Dermis blood vessel endothelial cell (primary cell): Measurements from ENCODE around the gene LMTK2. TPM values are rescaled to one million over a fixed set of nuclear protein-coding genes. Genes with fewer than 3 reads are reported as not detected.

ENCODE experiments used
- DNase-seq: peaks from one replicate; pipeline ENCODE4 v3.0.0; 2010
- total RNA-seq: library from RNA; depleted of rRNA; stranded (reverse); fragments of >200 nt; gene quantifications from 2 replicates; pipeline ENCODE4 v1.2.3, GENCODE V29; 2014

The LMTK2 gene
- total RNA-seq, 1 donor from 2014 or later, result 10.4 TPM

DNA sequence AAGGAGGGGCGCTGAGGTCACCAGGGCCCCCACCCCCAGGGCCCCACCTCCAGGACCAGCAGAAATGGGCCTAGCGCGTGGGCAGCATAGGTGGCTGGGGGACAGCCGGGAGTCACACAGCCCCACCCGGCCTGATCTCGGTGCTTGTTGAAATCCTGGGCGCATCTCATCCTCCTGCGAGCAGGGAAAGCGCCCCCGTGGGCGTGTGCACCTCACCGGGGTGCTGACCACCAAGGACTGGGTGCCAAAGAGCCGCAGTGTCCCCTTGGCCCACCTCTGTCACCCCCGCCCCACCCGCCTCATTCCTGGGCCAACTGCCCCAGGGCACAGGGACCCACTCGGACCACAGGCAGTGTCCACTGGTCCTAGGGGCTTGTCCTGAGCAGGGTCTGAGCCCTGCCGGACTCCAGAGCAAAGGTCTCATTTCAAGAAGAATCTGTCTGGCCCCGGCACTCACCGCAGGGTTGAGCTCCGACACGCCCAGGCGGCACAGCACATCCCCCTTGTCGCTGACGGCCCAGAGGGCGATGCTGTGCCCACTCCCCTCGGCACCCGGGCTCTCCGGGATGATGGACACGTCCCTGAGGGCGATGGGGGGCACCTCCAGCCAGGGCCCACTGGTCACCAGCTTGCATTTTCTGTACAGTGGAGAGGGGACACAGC lies 116.0 kb downstream of the LMTK2 start:
- DNase-seq, result no peak

DNA sequence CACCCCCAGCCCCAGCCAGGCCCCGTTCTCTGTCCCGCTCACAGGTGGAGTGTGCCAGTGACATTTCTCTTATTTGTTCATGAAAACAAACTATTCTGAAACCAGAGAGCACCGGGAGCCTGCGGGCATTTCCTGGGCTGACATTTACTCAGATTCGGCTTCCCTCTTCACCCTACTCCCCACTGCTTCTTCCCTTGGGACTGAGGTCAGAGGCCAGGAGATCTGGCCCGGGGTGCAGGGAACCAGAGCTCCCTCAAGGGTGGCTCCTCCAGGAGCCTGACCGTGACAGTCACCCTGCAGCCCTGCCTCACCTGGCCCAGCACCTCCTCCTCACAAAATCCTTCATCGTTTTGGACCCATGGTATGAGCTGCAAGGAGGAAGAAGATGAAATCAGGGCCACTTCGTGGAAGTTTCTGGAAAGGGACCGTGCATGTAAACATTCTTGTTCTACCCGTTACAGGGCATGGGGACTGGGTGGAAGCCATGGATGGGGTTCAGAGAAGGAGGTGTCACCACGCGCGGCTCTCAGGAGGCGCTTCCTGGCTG lies 116.8 kb downstream of the LMTK2 start:
- DNase-seq, result no peak

DNA sequence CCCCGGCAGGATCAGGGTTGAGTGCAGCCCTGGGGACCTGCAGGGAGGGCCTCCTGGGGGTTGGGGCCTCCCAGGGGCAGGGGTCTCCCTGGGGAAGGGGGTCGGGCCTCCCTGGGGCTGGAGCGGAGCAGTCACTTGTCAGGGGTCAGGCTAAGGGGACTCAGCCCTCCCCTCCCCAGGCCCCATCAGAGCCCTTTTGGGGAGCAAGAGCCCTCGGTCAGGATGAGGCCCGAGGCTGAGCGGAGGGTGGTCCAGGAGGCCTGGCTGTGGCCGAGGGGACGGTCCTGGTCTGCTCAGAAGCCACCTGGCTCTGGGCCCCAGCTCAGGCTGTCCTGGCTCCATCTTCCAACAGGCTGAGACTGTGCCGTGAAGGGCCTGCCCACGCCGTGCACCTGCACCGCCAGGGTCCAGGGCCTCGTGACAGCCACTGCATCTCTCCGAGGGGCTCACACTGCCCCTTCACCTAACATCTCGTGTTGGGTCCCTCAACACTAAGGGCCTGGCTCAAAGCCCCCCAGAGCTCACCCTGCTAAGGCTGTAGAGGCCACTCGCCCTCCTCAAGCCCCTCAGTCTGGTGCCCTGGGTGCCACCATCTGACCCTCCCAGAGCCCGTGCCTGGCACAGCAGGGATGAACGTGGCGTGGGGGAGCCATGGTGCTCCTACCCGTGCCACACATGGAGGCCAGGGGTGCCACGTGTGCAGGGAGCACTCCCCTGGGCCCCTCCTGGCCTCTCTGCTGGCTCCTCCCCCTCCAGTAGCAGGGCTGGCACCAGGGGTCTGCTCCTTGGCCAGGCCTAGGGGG lies 117.4 kb downstream of the LMTK2 start:
- no peak for DNase-seq

DNA sequence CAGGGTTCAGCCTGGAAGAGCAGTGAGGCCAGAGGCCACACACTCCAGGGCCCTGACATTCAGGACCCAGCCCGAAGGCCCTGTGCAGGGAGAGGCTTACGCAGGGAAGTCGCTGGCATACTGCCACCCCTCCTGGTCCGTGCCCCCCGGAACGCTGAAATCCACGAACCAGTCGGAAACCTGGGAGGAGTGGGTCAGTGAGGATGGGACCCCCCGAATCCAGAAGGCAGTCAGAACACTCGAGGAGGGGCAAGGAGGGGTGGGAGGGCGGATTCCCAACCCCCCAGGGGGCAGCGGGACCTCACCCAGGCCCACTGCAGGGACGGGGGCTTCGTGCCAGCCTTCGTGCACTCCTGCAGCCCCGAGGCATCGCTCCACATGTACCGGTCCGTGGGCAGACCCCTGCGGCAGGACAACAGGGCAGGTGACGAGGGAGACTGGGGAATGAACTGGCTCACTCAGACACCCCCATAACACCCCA lies 118.1 kb downstream of the LMTK2 start:
- DNase-seq, result no peak

DNA sequence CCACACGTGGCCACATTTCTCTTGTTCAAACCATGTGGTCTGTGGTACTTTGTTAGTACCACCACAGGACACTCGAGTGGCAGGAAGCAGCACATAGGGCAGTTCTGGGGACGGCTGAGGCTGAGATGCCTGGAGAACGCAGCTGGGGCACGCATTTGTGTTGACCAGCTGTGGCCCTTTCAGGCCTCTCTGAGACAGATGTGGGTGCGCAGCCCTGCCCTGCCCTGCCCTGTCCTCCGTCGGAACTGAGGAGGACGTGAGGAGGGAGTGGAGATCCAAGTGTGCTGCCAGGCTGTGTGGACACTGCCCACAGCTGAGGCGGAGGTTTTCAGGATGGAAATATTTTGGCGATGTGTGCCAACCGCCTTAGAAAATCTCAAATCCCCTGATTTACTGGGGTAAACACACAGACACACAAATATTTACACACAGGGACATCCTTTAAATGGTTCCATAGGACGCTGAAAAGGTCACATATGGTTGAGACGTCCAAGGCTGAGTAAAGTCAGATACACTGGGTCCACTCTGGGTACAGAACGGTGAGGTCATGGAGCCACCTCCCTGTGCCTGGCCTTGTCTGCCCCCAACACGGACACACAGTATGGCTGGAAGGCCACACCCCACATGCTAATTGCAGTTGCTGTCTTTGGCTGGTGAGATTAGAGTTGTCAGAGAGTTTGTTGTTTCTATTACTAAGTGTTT lies 119.4 kb downstream of the LMTK2 start:
- no peak for DNase-seq

DNA sequence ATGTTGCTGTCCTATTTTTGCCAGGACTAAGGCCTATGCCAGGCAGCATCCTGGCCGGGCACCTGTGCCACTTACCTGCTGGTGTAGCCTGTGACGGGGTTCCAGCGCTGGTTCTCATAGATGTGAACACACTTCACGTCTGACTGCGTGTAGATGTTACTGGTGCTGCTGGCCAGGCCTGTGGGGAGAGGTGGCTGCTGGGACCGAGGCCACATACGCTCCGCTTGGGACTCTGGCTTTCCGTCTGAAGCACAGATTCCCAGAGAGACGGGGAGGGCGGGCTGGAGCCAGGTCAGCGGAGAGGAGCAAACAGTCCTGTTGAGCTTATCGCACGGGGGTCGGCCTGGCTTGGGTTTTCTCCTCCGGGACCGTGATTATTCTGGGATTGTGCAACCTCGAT lies 121.3 kb downstream of the LMTK2 start:
- DNase-seq, result no peak

DNA sequence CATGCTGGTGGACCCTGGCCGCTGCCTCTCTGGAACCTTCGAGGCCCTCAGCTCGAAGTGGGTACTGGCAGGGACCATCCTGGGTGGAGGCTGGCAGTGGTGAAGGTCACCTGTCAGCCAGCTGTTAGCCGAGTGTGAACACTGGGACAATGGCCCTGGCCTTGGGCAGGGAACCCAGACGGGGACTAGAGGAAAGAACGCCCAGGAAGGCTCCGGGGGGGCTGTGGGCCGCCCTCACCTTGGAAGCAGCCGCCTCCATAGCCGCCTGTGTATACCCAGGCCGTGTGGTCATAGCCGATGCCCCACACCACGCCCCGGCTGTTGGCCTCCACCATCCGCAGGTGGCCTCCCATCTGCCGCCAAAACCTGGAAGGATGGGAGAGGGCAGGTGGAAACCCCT lies 122.1 kb downstream of the LMTK2 start:
- DNase-seq, result no peak

GRCh38 chr7:98229441-98229840 lies 122.8 kb downstream of the LMTK2 start:
- no peak for DNase-seq

DNA sequence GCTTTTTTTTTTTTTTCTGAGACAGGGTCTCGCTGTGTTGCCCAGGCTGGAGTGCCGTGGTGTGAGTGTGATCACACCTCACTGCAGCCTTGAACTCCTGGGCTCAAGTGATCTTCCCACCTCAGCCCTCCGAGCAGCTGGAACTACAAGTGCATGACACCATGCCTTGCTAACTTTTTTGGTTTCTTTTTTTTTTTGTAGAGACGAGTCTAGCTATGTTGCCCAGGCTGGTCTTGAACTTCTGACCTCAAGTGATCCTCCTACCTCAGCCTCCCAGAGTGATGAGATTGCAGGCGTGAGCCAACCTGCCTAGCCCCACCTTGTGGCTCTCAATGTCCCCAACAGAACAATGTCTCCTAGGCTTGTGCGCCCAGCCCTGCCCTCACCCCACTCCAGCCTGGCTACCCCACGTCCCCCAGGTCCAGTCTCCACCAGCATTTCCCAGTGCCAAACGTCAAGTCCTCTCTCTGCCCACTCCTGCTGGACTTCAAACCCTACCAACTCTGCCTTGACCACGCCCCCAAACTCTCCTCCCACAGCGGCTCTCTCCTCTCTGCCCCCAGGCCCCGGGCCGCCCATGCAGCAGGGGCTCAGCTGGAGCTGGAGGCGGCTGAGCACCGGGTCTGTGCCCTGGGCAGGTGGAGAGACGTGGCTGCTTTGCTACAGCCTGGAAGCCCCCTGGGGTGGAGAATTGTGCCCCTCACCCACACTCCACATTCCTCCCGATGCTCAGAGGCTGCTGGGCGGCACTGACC lies 123.5 kb downstream of the LMTK2 start:
- DNase-seq, result no peak

GRCh38 chr7:98230746-98231471 lies 124.2 kb downstream of the LMTK2 start:
- no peak for DNase-seq

GRCh38 chr7:98231493-98232262 lies 125.0 kb downstream of the LMTK2 start:
- no peak for DNase-seq

- DNase-seq, result no peak
These were observed 125.6 kb downstream of the LMTK2 start for GRCh38 chr7:98232263-98232585.

DNA sequence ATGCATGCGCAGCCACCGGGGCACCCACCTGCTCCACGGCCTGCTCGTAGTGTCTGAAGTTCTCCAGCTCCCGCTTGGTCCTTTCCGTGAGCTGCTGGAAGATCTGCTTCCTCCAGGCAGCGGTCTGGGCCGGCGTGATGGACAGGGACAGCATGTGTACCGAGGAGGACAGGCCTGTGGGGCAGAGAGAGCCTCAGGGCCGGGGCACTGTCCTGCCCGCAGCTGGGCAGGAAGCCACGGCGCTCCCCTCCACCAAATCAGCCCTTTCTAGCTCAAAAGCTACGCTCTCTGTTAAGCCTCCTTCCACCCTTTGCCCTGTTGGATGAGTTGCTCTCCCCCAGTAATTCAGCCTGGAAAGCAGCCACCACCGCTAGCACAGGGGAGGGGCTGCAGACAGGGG lies 126.1 kb downstream of the LMTK2 start:
- no peak for DNase-seq

DNA sequence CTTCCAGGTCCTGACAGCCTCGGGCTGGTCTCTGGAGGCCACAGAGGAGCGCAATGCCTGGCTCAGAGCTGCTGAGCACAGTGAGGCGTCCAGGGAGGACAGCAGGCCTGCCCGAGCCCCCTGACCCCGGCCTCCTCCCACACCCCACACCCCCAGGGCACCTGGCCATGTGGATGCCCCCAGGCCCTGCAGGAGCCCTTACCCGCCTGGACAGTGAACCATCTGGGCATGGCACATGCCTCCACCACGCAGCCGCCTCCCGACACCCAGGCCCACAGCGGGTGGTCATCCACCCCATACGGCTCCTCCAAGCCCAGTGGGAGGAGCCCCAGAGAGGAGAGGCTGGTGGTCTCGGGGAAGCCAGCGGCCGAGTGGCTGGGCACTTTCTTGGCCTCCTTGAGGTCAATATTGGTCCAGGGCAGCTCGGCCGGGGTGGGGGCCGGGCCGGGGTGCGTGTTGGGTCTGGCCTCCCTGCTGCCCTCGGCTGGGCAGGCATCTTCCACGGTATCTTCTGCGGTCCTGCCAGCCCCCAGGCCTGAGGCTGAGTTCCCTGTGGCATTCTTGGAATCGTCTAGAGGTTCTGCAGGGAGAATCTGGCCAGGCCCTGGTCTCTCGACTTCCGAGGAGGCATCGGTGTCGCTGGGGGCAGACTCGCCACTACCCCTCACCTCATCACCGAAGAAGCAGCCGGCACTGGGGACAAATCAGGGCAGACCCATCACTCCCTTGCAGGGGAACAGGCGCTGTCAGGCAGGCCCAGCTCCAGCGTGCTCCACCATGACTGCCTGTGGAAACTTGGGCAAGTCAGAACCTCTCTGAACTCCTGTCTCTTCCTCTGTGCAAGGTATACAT lies 126.8 kb downstream of the LMTK2 start:
- DNase-seq, result no peak

- DNase-seq, result no peak
These were observed 127.9 kb downstream of the LMTK2 start for GRCh38 chr7:98234429-98235147.

- DNase-seq, result no peak
These were observed 129.2 kb downstream of the LMTK2 start for GRCh38 chr7:98235901-98236300.

DNA sequence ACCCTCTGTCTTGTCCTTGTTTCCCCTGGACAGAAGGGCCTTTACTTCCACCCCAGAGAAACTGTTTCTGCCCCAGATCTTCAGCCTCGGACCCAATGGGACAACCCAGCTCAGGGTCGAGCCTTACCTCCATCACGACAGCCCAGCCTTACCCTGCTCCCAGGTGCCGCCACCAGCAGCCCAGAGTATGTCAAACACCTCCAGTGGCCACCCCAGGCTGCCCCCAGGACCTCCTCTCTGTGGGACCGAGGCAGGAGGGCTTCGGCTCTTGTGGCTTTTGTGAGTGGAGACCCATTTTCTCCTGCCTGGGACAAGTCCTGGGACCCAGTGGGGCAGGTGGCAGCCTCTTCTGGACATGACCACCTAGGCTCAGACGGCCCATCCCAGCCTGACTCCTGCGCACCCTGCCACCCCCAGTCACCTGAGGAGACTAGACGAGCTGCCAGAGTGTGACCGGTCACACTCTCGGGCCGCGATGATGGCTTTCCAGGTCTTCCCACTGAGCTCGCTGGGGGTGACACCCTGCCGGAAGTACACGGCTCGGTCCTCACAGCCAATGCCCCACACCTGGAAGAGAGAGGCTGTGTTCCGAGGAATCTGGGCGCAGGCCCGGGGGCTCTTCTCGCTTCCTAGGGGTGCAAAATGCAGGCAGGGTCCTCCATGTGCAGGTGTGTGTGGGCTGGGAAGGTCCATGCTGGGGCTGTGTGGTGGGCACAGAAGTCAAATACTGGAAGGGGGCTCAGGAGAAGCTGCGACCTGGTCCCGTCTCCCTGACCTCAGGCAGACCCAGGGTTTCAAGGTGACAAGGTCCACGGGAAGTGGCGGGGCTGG lies 129.9 kb downstream of the LMTK2 start:
- DNase-seq, result no peak

DNA sequence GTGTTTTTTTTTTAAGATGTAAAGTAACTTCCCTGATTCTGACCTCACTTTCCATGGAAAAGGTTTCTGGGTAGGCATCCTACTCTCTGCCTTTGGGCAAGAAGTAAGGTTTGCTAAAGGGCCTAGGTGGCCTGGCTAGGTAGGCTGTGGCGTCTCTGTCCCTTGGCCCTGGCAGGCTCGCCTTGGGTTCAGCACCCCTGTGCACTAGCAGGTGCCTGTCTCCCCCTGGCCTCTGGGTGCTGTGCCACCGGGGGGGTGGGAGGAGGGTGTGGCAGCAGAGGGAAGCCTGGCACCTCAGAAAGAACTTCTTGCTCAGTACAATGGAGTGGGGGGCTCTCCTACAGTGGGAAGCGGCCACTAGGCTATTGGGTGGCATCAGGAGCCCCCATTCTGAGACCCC lies 131.4 kb downstream of the LMTK2 start:
- no peak for DNase-seq

DNA sequence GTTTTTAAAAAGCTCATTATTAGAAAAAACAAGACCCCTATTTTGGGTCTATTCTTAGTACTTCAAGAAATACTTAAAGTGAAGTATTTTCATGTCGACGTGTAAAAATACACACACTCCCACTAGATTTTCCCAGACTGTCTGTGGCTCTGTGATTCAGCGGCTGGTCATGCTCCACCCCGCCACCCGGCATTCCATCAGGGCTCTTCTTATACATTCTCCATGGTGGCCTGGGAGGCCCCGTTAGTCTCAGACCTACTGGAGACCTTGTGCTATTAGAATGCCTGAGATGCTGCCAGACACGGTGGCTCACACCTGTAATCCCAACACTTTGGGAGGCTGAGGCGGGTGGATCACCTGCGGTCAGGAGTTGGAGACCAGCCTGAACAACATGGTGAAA lies 132.3 kb downstream of the LMTK2 start:
- no peak for DNase-seq
